HEK293 (cell line): ENCODE measurements around the gene SCFD2.

Source experiments
- CTCF ChIA-PET: fragments of 350-600 bp; formaldehyde crosslinking; extraction: SDS; loops from one replicate; lab custom pipeline; 2021; ENCODE audit warnings: antibody characterized with exemption; lab: Yijun Ruan, JAX
- POLR2A ChIA-PET: fragments of 300-600 bp; formaldehyde crosslinking; extraction: SDS; loops from one replicate; lab custom pipeline; 2020; ENCODE audit warnings: antibody characterized with exemption, inconsistent platforms; lab: Yijun Ruan, JAX
- H3K27ac ChIP-seq: fragments of 200-500 bp; sonication (Bioruptor generic); 2 replicates; pipeline ENCODE4 v1.5.1; 2014; ENCODE audit warnings: low read depth, low read length, control low read depth, inconsistent platforms; ENCODE audit errors: extremely low read depth
- H3K36me3 ChIP-seq, 2 experiments: fragments of 200-500 bp in 1 of 2; sonication (Bioruptor generic) in 1 of 2; 1 replicate in 1 of 2; 2 replicates in 1 of 2; pipeline ENCODE4 v1.5.1; 2014 to 2017; ENCODE audit warnings: inconsistent platforms in 2 of 2, low read length in 2 of 2; ENCODE audit not compliant: control insufficient read depth in 2 of 2, insufficient read depth in 1 of 2
- H3K4me1 ChIP-seq: fragments of 200-500 bp; sonication (Bioruptor generic); 2 replicates; pipeline ENCODE4 v1.5.1; 2014; ENCODE audit warnings: mild to moderate bottlenecking, low read length, inconsistent platforms; ENCODE audit not compliant: control insufficient read depth, insufficient read depth
- H3K4me3 ChIP-seq: 2 replicates; pipeline ENCODE4 v1.5.1; 2011; ENCODE audit warnings: low read depth, mild to moderate bottlenecking, control low read depth, low read length, moderate library complexity
- H3K9me3 ChIP-seq: fragments of 200-500 bp; sonication (Bioruptor generic); 2 replicates; pipeline ENCODE4 v1.5.1; 2014; ENCODE audit warnings: low read depth, low read length, inconsistent platforms; ENCODE audit not compliant: control insufficient read depth, insufficient read depth
- CTCF ChIP-seq: fragments of 450-650 bp; formaldehyde crosslinking; IDR thresholded peaks from 2 replicates; pipeline ENCODE4 v1.5.1; 2016; ENCODE audit warnings: missing biosample characterization, missing genetic modification characterization
- GFI1B ChIP-seq: fragments of 450-650 bp; formaldehyde crosslinking; IDR thresholded peaks from 2 replicates; pipeline ENCODE4 v1.5.1; 2016; ENCODE audit warnings: missing biosample characterization, missing genetic modification characterization
- KLF16 ChIP-seq: fragments of 450-650 bp; formaldehyde crosslinking; IDR thresholded peaks from 2 replicates; pipeline ENCODE4 v1.5.1; 2017; ENCODE audit warnings: missing biosample characterization, missing genetic modification characterization
- PRDM6 ChIP-seq: fragments of 450-650 bp; formaldehyde crosslinking; IDR thresholded peaks from 2 replicates; pipeline ENCODE4 v1.5.1; 2017; ENCODE audit warnings: missing biosample characterization, missing genetic modification characterization
- SCRT2 ChIP-seq: fragments of 450-650 bp; formaldehyde crosslinking; IDR thresholded peaks from 2 replicates; pipeline ENCODE4 v1.5.1; 2016; ENCODE audit warnings: missing biosample characterization, missing genetic modification characterization
- YY2 ChIP-seq: fragments of 450-650 bp; formaldehyde crosslinking; IDR thresholded peaks from 2 replicates; pipeline ENCODE4 v1.5.1; 2016; ENCODE audit warnings: missing biosample characterization, missing genetic modification characterization
- ZBTB10 ChIP-seq: fragments of 450-650 bp; formaldehyde crosslinking; IDR thresholded peaks from 2 replicates; pipeline ENCODE4 v1.5.1; 2016; ENCODE audit warnings: missing biosample characterization, missing genetic modification characterization
- ZBTB17 ChIP-seq: fragments of 450-650 bp; formaldehyde crosslinking; IDR thresholded peaks from 2 replicates; pipeline ENCODE4 v1.5.1; 2016; ENCODE audit warnings: missing biosample characterization, missing genetic modification characterization
- ZBTB21 ChIP-seq: fragments of 450-650 bp; formaldehyde crosslinking; IDR thresholded peaks from 2 replicates; pipeline ENCODE4 v1.5.1; 2017; ENCODE audit warnings: missing biosample characterization, missing genetic modification characterization
- ZBTB8A ChIP-seq: fragments of 450-650 bp; formaldehyde crosslinking; IDR thresholded peaks from 2 replicates; pipeline ENCODE4 v1.5.1; 2016; ENCODE audit warnings: missing biosample characterization, missing genetic modification characterization
- ZFP37 ChIP-seq: fragments of 450-650 bp; formaldehyde crosslinking; IDR thresholded peaks from 2 replicates; pipeline ENCODE4 v1.5.1; 2016; ENCODE audit warnings: missing biosample characterization, missing genetic modification characterization
- ZNF132 ChIP-seq: fragments of 450-650 bp; formaldehyde crosslinking; IDR thresholded peaks from 2 replicates; pipeline ENCODE4 v1.5.1; 2017; ENCODE audit warnings: missing biosample characterization, missing genetic modification characterization, borderline replicate concordance
- ZNF184 ChIP-seq: fragments of 450-650 bp; IDR thresholded peaks from 2 replicates; pipeline ENCODE4 v1.5.1; 2018; ENCODE audit warnings: missing biosample characterization, mild to moderate bottlenecking, missing genetic modification characterization
- ZNF211 ChIP-seq: fragments of 450-650 bp; formaldehyde crosslinking; IDR thresholded peaks from 2 replicates; pipeline ENCODE4 v1.5.1; 2016; ENCODE audit warnings: low read depth, missing biosample characterization, missing genetic modification characterization
- ZNF274 ChIP-seq, 2 experiments: fragments of 200-500 bp in 1 of 2; fragments of 450-650 bp in 1 of 2; sonication (Bioruptor generic) in 1 of 2; formaldehyde crosslinking in 1 of 2; IDR thresholded peaks; 2 replicates each; pipeline versions ENCODE4 v1.5.1 to v1.6.1; 2014 to 2016; ENCODE audit warnings: borderline replicate concordance in 1 of 2, inconsistent platforms in 1 of 2, low read length in 1 of 2, missing biosample characterization in 1 of 2, missing genetic modification characterization in 1 of 2
- ZNF391 ChIP-seq: fragments of 450-650 bp; formaldehyde crosslinking; IDR thresholded peaks from 2 replicates; pipeline ENCODE4 v1.5.1; 2016; ENCODE audit warnings: low read depth, missing biosample characterization, missing genetic modification characterization, borderline replicate concordance
- ZNF488 ChIP-seq: fragments of 450-650 bp; formaldehyde crosslinking; IDR thresholded peaks from 2 replicates; pipeline ENCODE4 v1.5.1; 2016; ENCODE audit warnings: missing biosample characterization, missing genetic modification characterization
- ZNF518A ChIP-seq: fragments of 450-650 bp; formaldehyde crosslinking; conservative IDR thresholded peaks from 2 replicates; pipeline ENCODE4 v1.5.1; 2016; ENCODE audit warnings: low read depth, missing biosample characterization, missing genetic modification characterization
- ZNF544 ChIP-seq: fragments of 450-650 bp; formaldehyde crosslinking; IDR thresholded peaks from 2 replicates; pipeline ENCODE4 v1.5.0; 2017; ENCODE audit warnings: missing biosample characterization, missing genetic modification characterization
- ZNF571 ChIP-seq: fragments of 450-650 bp; formaldehyde crosslinking; IDR thresholded peaks from 2 replicates; pipeline ENCODE4 v1.5.0; 2017; ENCODE audit warnings: missing biosample characterization, missing genetic modification characterization
- ZNF660 ChIP-seq: fragments of 450-650 bp; IDR thresholded peaks from 2 replicates; pipeline ENCODE4 v1.5.1; 2018; ENCODE audit warnings: missing biosample characterization, mild to moderate bottlenecking, missing genetic modification characterization
- ZNF791 ChIP-seq: fragments of 450-650 bp; formaldehyde crosslinking; IDR thresholded peaks from 2 replicates; pipeline ENCODE4 v1.5.1; 2016; ENCODE audit warnings: missing biosample characterization, missing genetic modification characterization
- ZSCAN30 ChIP-seq: fragments of 450-650 bp; IDR thresholded peaks from 2 replicates; pipeline ENCODE4 v1.5.1; 2018; ENCODE audit warnings: missing biosample characterization, mild to moderate bottlenecking, missing genetic modification characterization, moderate library complexity
- ZXDB ChIP-seq: fragments of 450-650 bp; formaldehyde crosslinking; IDR thresholded peaks from 2 replicates; pipeline ENCODE4 v1.5.1; 2016; ENCODE audit warnings: missing biosample characterization, missing genetic modification characterization

Gene SCFD2

GRCh38 chr4:53130896-53131561 lies 234.8 kb downstream of the SCFD2 start (continued):
- TF ChIP-seq ZNF488 (tag by site-specific recombination) (no peak), ZSCAN30 (tag by site-specific recombination) (no peak), ZBTB17 (tag by site-specific recombination) (no peak), ZNF791 (tag by site-specific recombination) (no peak), ZXDB (no peak), ZNF544 (no peak), ZBTB8A (tag by site-specific recombination) (no peak), ZNF660 (tag by site-specific recombination) (no peak), YY2 (tag by site-specific recombination) (no peak), ZFP37 (tag by site-specific recombination) (no peak), ZNF391 (no peak), ZBTB21 (tag by site-specific recombination) (no peak)

- ChIA-PET CTCF (no interaction called here), POLR2A (no interaction called here)
- Histone ChIP-seq H3K36me3 (no peaks in the 10 kb centered on the region), H3K4me1 (no peaks in the 10 kb centered on the region), H3K9me3 (no peaks in the 10 kb centered on the region), H3K27ac (no peak overlapping the region), H3K4me3 (no peak overlapping the region)
- TF ChIP-seq ZNF544 = no peak
- no peak for TF ChIP-seq ZNF184 (tag by site-specific recombination)
- no peak for TF ChIP-seq ZNF211 (tag by site-specific recombination)
- TF ChIP-seq SCRT2 (tag by site-specific recombination) = no peak
- TF ChIP-seq ZNF274 (IDR thresholded peaks at IDR 0.05; ENCODE audit: low read length) = no peak
- TF ChIP-seq ZNF274 (tag by site-specific recombination; IDR thresholded peaks at IDR 0.05; ENCODE audit: borderline replicate concordance) = no peak
- no peak for TF ChIP-seq ZNF571 (tag by site-specific recombination)
- no peak for TF ChIP-seq PRDM6 (tag by site-specific recombination)
- no peak for TF ChIP-seq ZNF518A (tag by site-specific recombination)
- no peak for TF ChIP-seq GFI1B (tag by site-specific recombination)
- no peak for TF ChIP-seq ZNF132 (tag by site-specific recombination)
- no peak for TF ChIP-seq ZBTB10 (tag by site-specific recombination)
- TF ChIP-seq CTCF (tag by site-specific recombination) = no peak
- TF ChIP-seq KLF16 (tag by site-specific recombination) = no peak
- TF ChIP-seq ZBTB21 (tag by site-specific recombination) = no peak
These were observed 237.0 kb downstream of the SCFD2 start for GRCh38 chr4:53128706-53129357.
